IMR-90 (cell line): Measurements from ENCODE around the gene XPR1. TPM values are rescaled to one million over a fixed set of nuclear protein-coding genes. Genes with fewer than 3 reads are reported as not detected.

ENCODE experiments used
- CTCF ChIP-seq: conservative IDR thresholded peaks from 2 replicates; pipeline ENCODE4 v1.5.1; 2012; ENCODE audit warnings: mild to moderate bottlenecking, low read depth, low read length, improper control_type of control experiment
- RCOR1 ChIP-seq: IDR thresholded peaks from 2 replicates; pipeline ENCODE4 v1.6.1; 2012; ENCODE audit warnings: mild to moderate bottlenecking, low read length, improper control_type of control experiment; ENCODE audit not compliant: insufficient replicate concordance
- RFX5 ChIP-seq: IDR thresholded peaks from 2 replicates; pipeline ENCODE4 v1.8.0; 2012; ENCODE audit warnings: low read depth, mild to moderate bottlenecking, low read length, moderate library complexity
- USF2 ChIP-seq: fragments of 150-350 bp; IDR thresholded peaks from 2 replicates; pipeline ENCODE4 v1.6.1; 2017; ENCODE audit warnings: mild to moderate bottlenecking, antibody characterized with exemption, low read length, low read depth
- polyA plus RNA-seq, 3 experiments: library from polyadenylated mRNA; depleted of rRNA; stranded (reverse); fragments of >200 nt; gene quantifications; 2 replicates each; pipeline ENCODE4 v1.2.3, GENCODE V29; 2012; ENCODE audit warnings: low replicate concordance in 1 of 3
- total RNA-seq: library from RNA; depleted of rRNA; stranded (reverse); fragments of >200 nt; gene quantifications from 2 replicates; pipeline ENCODE4 v1.2.3, GENCODE V29; 2012

Gene XPR1
- total and polyA plus RNA-seq, 2 of the 4 experiments (the other 2 are of a cell fraction): 11.8 to 25.1 TPM

GRCh38 chr1:180927841-180928240 lies 296.0 kb downstream of the XPR1 start (continued):
- TF ChIP-seq CTCF (no peak), USF2 (no peak), RFX5 (no peak), RCOR1 (no peak)
